ENCODE results near the gene KCNG3. TPM values are rescaled to one million over a fixed set of nuclear protein-coding genes. Genes with fewer than 3 reads are reported as not detected.

Gene KCNG3
- total RNA-seq, 4 donors from 2014 or later, result 0.27 to 1.1 (median 0.74) TPM

DNA sequence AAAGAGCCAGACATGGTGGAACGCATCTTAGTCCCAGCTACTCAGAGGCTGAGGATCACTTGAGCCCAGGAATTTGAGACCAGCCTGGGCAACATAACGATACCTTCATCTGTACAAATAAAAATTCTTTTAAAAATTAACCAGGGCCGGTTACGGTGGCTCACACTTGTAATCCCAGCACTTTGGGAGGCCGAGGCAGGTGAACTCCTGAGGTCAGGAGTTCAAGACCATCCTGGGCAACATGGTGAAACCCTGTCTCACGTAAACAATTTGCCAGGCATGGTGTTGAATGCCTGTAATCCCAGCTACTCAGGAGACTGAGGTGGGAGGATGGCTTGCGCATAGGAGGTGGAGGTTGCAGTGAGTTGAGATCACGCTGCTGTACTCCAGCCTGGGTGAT, 25.8 kb upstream of the KCNG3 start:
- DNase-seq, result no peak
- H3K9me3 ChIP-seq, result no peaks in the 10 kb centered on the region
- no peak for TF ChIP-seq CTCF (IDR thresholded peaks at IDR 0.05)
- no peak for TF ChIP-seq POLR2A (IDR thresholded peaks at IDR 0.05)
- no peak overlapping the region for H3K4me3 ChIP-seq
- H3K4me1 ChIP-seq, result no peaks in the 10 kb centered on the region
- H3K36me3 ChIP-seq, result no peaks in the 10 kb centered on the region
- no peak overlapping the region for H3K27ac ChIP-seq
- H3K27me3 ChIP-seq, result no peaks in the 10 kb centered on the region

- Histone ChIP-seq H3K27me3 (no peaks in the 10 kb centered on the region), H3K4me1 (no peaks in the 10 kb centered on the region), H3K9me3 (no peaks in the 10 kb centered on the region), H3K4me3 (no peak overlapping the region), H3K27ac (no peak overlapping the region), H3K36me3 (no peaks in the 10 kb centered on the region)
- TF ChIP-seq CTCF (IDR thresholded peaks at IDR 0.05), result no peak
- TF ChIP-seq POLR2A (IDR thresholded peaks at IDR 0.05), result no peak
- DNase-seq, result no peak
These were observed 22.7 kb upstream of the KCNG3 start for GRCh38 chr2:42516418-42516901.

- DNase-seq, result peak in 1 of 3 donors; percentile 50
- Histone ChIP-seq H3K27me3 (no peaks in the 10 kb centered on the region), H3K27ac (no peak overlapping the region), H3K4me3 (no peak overlapping the region), H3K9me3 (no peaks in the 10 kb centered on the region), H3K4me1 (no peaks in the 10 kb centered on the region), H3K36me3 (no peaks in the 10 kb centered on the region)
- no peak for TF ChIP-seq POLR2A (IDR thresholded peaks at IDR 0.05)
- peak in 5 of 6 experiments; percentile 19 to 87 (median 81) for TF ChIP-seq CTCF (IDR thresholded peaks at IDR 0.05)
These were observed 19.6 kb upstream of the KCNG3 start for GRCh38 chr2:42513252-42513918.

- Histone ChIP-seq H3K4me1 (no peaks in the 10 kb centered on the region), H3K27me3 (no peaks in the 10 kb centered on the region), H3K9me3 (no peaks in the 10 kb centered on the region), H3K27ac (no peak overlapping the region), H3K4me3 (no peak overlapping the region), H3K36me3 (no peaks in the 10 kb centered on the region)
- TF ChIP-seq CTCF (IDR thresholded peaks at IDR 0.05), result no peak
- TF ChIP-seq POLR2A (IDR thresholded peaks at IDR 0.05), result no peak
- DNase-seq, result no peak
These were observed 16.9 kb upstream of the KCNG3 start for GRCh38 chr2:42510608-42511243.

GRCh38 chr2:42510191-42510590, 16.4 kb upstream of the KCNG3 start:
- Histone ChIP-seq H3K36me3 (no peaks in the 10 kb centered on the region), H3K4me3 (no peak overlapping the region), H3K9me3 (no peaks in the 10 kb centered on the region), H3K27me3 (no peaks in the 10 kb centered on the region), H3K27ac (no peak overlapping the region), H3K4me1 (no peaks in the 10 kb centered on the region)
- TF ChIP-seq POLR2A (IDR thresholded peaks at IDR 0.05) (no peak), CTCF (IDR thresholded peaks at IDR 0.05) (no peak)
- DNase-seq, result no peak

Data from Peyer's patch (tissue), 4 donors.